GM18508 (cell line): Measurements from ENCODE around the gene ALK.

Experiments used
- ATAC-seq: cut with Tn5 transposase; IDR thresholded peaks from one replicate; pipeline ENCODE4 v1.9.1; 2021; ENCODE audit warnings: moderate number of reproducible peaks; ENCODE audit not compliant: insufficient read depth, unreplicated experiment

ALK gene

DNA sequence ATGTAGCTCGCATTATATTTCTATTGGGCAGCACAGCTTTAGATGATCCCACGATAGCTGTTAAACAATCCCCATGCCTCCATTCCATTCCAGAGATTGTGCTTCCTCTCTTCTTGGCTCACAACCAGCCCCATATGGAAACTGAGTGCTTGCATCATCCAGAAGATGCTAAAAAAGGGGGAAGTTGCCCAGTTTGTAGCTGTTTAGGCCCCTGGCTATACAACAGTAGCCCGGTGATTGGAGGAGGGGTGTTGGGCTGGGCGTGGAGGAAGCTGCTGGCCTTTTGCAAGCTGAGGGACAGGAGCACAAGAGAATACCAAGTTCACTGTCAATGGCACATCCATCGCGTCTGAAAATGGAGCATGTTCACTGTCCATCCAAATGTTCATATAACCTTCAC is 360.2 kb downstream of the ALK start:
- ATAC-seq: no peak

GRCh38 chr2:29560566-29560965 is 360.8 kb downstream of the ALK start:
- ATAC-seq: no peak

DNA sequence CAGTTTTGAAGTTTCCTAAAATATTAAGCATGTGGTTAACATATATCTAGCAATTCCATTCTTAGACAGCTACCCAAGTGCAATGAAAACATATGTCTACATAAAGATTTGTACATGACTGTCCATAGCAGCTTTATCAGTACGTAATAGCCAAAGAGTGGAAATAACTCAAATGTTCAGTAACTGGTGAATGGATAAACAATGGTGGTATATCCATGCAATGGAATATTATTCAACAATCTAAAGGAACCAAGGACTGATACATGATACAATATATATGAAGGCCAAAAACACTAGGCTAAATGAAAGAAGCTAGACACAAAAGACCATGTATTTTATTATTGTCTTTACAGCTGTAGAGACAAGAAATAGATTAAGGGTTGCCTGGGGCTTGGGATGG is 361.4 kb downstream of the ALK start:
- ATAC-seq: no peak

DNA sequence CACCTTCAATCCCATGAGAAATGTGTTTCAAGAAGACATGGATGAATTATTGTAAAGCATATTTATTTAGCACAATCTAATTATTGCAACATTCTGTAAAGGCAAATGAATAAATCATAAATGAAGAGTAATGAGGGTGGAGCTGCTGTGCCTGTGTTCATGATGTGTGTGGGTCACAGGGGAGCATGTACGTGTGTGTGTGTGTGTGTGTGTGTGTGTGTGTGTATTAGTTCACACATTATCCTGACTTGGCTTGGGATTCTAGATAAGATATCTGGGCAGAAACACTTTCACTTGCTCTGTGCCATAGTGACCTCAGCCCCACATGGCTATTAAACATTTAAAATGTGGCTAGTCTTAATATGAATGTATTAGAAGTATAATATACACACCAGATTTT is 361.8 kb downstream of the ALK start:
- no peak for ATAC-seq

DNA sequence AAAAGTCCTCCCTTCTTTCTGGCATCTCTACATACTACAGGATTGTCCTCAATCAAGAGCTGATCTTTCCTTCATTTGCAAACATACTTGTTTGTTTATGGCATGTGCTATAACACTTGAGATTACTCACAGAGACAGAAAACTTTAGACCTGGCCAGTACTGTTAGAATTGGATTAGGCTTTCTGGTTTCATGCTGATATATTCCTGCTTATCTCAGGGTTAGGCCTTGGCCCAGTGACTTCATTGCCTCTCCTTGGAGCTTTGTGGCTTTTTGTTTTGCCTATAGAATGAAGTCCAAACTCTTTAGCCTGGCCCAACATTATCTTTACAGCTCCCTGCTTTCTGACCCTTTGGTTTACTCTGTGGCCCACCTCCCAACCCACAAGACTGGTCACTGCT is 363.3 kb downstream of the ALK start:
- ATAC-seq: no peak

- ATAC-seq: no peak
These were observed 364.1 kb downstream of the ALK start for GRCh38 chr2:29557268-29557667.

- no peak for ATAC-seq
These were observed 372.4 kb downstream of the ALK start for GRCh38 chr2:29549069-29549380.

- ATAC-seq: no peak
These were observed 376.5 kb downstream of the ALK start for GRCh38 chr2:29544917-29545316.

- no peak for ATAC-seq
These were observed 377.4 kb downstream of the ALK start for GRCh38 chr2:29544031-29544430.

- no peak for ATAC-seq
These were observed 386.2 kb downstream of the ALK start for GRCh38 chr2:29535188-29535587.

DNA sequence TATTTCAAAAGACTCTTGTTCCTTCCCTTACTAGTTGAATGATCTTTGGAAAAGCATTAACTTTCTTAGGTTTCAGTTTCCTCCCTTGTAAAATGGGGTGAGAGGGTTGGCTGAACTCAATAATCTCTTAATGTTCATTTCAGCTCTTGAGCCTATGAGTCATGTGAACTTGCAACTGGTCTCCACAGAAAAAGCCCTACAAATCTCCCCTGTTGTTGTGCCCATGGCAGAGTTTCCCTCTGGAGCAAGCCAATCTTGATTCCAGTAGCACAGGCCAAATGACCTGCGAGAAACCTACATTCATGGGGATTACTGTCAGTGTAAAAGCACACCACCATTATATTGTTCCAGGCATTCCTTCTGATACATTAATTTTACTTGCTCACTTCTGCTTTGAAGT is 388.9 kb downstream of the ALK start:
- no peak for ATAC-seq

- ATAC-seq: no peak
These were observed 389.8 kb downstream of the ALK start for GRCh38 chr2:29531626-29532025.

GRCh38 chr2:29530281-29530680 is 391.1 kb downstream of the ALK start:
- ATAC-seq: no peak

DNA sequence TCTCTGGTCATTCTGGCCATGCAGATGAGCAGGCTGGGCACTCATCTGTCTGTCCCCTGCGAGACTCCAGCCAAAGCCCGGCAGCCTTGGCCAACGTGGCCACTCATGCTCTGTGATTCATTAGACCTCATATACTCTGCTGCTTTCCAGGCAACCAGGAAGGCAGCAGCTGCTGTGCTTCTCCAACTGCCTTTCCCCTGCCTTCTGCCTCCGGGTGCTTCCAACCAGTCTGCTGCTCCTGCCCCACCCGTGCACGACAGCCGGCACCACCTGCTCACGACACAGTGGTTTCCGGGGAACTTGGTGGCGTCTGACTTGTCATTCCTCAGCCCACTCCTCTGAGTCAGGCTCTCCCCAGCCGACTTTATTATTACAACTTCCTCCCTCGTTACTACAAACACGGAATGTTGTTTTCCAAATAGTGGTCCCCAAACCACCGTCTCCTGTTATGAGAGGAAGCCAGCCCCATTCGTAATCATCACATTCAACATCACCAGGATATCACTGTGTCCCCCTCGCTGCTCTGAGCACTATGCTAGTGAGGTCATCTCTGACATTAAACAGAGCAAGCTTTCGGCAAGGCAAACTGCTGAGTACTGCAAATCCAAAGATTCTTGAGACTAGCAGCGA is 392.4 kb downstream of the ALK start:
- ATAC-seq: no peak

DNA sequence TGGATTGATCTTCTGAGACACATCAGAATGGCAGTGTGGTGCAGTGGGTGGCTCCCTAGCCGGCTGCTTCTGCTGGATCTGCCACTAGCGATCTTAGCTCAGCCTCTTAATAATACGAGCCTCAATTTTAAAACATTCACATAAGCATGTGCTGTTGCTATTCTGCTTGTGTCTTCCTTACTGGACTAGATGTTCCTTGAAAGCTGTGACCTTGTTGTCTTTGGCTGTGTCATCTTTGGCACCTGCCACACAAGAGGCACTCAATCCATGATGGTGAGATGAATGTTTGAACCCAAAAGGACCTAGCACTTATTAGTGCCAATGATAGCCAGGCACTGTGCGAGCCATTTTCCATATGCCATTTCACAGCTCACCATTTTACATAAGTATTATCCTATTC is 393.0 kb downstream of the ALK start:
- ATAC-seq: no peak

DNA sequence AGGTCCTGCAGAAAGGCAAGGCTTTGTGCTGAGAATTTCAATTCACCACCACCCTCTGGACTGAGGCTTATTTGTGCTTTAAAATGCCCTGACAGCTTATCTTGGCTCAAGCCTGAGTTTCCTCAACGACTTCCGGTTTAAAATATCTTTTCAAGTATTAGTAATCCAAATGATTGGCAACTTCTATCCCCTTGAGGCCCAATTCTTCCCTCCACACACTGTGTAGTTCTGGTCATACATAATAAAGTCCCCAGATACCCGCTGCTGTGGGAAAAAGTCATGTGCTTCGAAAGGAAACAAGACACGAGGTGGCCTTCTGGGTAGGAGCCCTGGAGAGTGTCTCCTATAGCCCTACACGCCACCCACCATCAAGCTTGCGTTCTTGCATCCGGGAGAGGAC is 393.4 kb downstream of the ALK start:
- ATAC-seq: no peak

- no peak for ATAC-seq
These were observed 394.5 kb downstream of the ALK start for GRCh38 chr2:29526587-29527586.

- ATAC-seq: no peak
These were observed 395.5 kb downstream of the ALK start for GRCh38 chr2:29525921-29526320.

- ATAC-seq: no peak
These were observed 396.7 kb downstream of the ALK start for GRCh38 chr2:29524652-29525051.

- ATAC-seq: no peak
These were observed 398.3 kb downstream of the ALK start for GRCh38 chr2:29522951-29523669.

- no peak for ATAC-seq
These were observed 401.4 kb downstream of the ALK start for GRCh38 chr2:29520001-29520400.
